HG02642 (cell line): Measurements from ENCODE around the gene ITPR2.

Source experiments
- ATAC-seq: cut with Tn5 transposase; IDR thresholded peaks from one replicate; pipeline ENCODE4 v1.9.1; 2021; ENCODE audit warnings: mild to moderate bottlenecking; ENCODE audit not compliant: unreplicated experiment, poor library complexity

ITPR2 gene

DNA sequence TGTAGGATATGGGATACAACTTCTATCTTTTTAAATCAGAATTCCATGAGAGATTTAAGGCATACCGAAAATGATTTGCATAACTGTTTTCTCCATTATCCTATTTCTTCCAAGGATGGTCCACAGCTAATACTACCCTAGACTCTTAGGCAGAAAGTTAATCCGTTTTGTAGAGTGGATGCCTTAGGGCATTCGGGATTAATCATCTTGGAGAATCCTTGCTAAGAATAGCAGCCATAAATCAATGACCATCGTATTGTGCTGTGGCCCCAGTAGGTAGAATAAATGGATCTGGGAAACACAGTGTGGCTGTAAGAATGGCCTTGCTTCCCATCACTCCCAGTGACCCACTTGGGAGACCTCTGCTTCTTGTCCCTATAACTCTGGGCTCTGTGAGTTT is 538.0 kb downstream of the ITPR2 start:
- ATAC-seq, result no peak

- no peak for ATAC-seq
These were observed 539.4 kb downstream of the ITPR2 start for GRCh38 chr12:26293612-26294011.

DNA sequence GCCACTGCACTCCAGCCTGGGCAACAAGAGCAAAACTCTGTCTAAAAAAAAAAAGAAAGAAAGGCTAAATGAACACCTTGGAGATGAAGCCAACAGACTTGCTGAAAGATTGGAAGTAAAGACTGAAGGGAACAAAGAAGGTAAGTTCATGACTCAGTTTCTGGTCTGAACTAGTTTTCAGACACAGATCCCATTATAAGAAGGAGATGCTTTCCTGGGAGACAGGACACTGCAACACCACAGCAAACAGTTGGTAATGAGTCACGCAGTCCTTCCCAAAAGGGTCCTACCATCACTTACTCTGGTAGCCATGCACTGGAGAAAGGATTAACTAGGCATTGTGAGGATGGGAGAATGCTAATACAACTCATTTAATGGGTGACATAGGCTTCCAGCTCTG is 540.4 kb downstream of the ITPR2 start:
- ATAC-seq, result no peak

GRCh38 chr12:26290565-26290964 is 542.4 kb downstream of the ITPR2 start:
- ATAC-seq, result no peak

- no peak for ATAC-seq
These were observed 545.2 kb downstream of the ITPR2 start for GRCh38 chr12:26287671-26288381.
